NB4 (cell line): ENCODE measurements around the gene ZFX.

Source experiments
- POLR2A ChIP-seq: IDR thresholded peaks from 2 replicates; pipeline ENCODE4 v1.6.1; 2011; ENCODE audit warnings: mild to moderate bottlenecking; ENCODE audit not compliant: insufficient read length; ENCODE audit errors: extremely low read depth
- TF ChIP-seq, protein P1 (sequence below): IDR thresholded peaks from one replicate; pipeline ENCODE4 v1.5.1; 2012; ENCODE audit warnings: low read depth, low read length

DNA sequence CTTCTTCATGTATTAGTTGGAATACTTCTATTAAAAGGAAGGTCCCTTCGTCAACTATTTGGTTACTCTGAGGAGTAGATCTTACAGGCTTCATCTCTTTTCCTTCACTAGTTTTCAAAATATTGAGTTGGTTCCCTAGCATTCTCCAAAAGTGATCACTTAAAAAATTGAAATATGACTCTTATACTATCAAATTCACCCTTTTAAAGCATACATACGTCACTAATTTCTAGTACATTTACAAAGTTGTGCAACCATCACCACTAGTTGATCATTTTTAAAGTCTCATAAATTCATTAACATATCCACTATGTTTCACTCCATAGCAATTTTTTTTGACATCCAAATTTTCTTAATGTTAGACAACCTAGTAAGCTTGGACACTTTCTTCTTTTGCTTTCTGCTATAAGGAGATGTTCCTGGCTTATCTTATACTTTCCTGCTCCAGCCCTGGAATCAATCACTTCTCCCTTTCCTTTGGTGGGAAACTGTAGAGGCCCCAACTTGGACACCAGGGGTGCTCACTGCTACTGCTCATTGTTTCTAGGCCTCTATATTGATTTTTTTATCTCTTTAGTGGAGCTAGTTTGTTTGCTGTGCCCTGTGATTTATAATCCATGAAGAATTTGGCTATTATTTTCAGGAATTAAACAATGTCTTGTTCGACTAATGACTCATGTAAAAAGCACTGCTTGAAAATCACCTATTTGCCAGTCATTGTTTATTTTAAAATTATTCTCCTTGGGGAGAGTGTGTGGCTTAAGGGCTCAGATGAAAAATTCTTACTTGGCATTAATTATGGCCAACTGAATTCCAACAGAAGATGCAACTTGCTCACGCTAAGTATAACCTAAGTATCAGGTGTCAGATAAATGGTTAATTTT lies 4.0 kb upstream of the ZFX start:
- TF ChIP-seq POLR2A: no peak
- TF ChIP-seq, protein P1, sequence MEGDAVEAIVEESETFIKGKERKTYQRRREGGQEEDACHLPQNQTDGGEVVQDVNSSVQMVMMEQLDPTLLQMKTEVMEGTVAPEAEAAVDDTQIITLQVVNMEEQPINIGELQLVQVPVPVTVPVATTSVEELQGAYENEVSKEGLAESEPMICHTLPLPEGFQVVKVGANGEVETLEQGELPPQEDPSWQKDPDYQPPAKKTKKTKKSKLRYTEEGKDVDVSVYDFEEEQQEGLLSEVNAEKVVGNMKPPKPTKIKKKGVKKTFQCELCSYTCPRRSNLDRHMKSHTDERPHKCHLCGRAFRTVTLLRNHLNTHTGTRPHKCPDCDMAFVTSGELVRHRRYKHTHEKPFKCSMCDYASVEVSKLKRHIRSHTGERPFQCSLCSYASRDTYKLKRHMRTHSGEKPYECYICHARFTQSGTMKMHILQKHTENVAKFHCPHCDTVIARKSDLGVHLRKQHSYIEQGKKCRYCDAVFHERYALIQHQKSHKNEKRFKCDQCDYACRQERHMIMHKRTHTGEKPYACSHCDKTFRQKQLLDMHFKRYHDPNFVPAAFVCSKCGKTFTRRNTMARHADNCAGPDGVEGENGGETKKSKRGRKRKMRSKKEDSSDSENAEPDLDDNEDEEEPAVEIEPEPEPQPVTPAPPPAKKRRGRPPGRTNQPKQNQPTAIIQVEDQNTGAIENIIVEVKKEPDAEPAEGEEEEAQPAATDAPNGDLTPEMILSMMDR: no peak
